ENCODE data around the gene CRYBA2.

DNA sequence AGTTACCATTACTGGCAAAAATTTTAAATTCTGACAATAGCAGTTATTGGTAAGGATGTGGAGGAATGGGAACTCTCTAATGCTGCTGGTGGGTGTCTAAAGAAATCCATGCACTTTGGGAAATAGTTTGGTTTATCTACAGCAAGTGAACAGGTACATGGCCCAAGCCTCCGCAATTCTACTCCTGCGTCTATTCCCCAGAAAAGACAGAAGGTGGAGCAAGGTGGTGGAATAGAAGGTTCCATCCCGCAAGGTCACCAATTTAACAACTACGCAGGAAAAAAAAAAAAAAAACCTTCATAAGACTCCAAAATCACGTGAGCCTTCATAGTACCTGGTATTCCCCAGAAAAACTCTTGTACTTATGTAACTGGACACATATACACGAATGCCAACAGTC, 41.6 kb upstream of the CRYBA2 start:
- TF ChIP-seq POLR2AphosphoS5 (IDR thresholded peaks at IDR 0.05; ENCODE audit: borderline replicate concordance, low read depth, low read length) (no peak), EZH2 (IDR thresholded peaks at IDR 0.05) (no peak), FOXP2 (optimal IDR thresholded peaks at IDR 0.05; ENCODE audit: control extremely low read depth, extremely low read length, insufficient read depth) (no peak)
